Heart right ventricle (tissue), 16 donors: ENCODE results near the gene GPR82. TPM values are rescaled to one million over a fixed set of nuclear protein-coding genes. Genes with fewer than 3 reads are reported as not detected.

Experiments
- ATAC-seq, 8 donors: fragments of 200-7000 bp; cut with Tn5 transposase; one replicate each; pipeline ENCODE4 v1.9.1; 2020; ENCODE audit warnings: mild to moderate bottlenecking in 8 of 8, moderate library complexity in 8 of 8, moderate number of reproducible peaks in 1 of 8
- DNase-seq, 2 donors: peaks; one replicate each; pipeline ENCODE4 v3.0.0-alpha.2; 2020
- H3K27ac ChIP-seq, 10 donors: fragments of 200-600 bp; sonication (generic) in 2 of 10; one replicate each; pipeline versions ENCODE4 v1.5.0 to v1.8.0; 2020 to 2022; ENCODE audit warnings: mild to moderate bottlenecking in 3 of 10
- H3K27me3 ChIP-seq, 7 donors: fragments of 200-600 bp; one replicate each; pipeline ENCODE4 v1.8.0; 2021 to 2022; ENCODE audit warnings: mild to moderate bottlenecking in 2 of 7
- H3K36me3 ChIP-seq, 9 donors: fragments of 200-600 bp; sonication (generic) in 1 of 9; one replicate each; pipeline versions ENCODE4 v1.5.0 to v1.8.0; 2020 to 2022; ENCODE audit warnings: mild to moderate bottlenecking in 2 of 9
- H3K4me1 ChIP-seq, 9 donors: fragments of 200-600 bp; sonication (generic) in 1 of 9; one replicate each; pipeline versions ENCODE4 v1.5.0 to v1.8.0; 2020 to 2022; ENCODE audit warnings: mild to moderate bottlenecking in 4 of 9
- H3K4me3 ChIP-seq, 10 donors: fragments of 200-600 bp; sonication (generic) in 2 of 10; one replicate each; pipeline versions ENCODE4 v1.5.0 to v1.8.0; 2020 to 2022; ENCODE audit warnings: mild to moderate bottlenecking in 7 of 10, moderate library complexity in 2 of 10
- H3K9me3 ChIP-seq, 11 donors: fragments of 200-600 bp in 10 of 11; sonication (generic) in 2 of 11; one replicate each; pipeline versions ENCODE4 v1.5.0 to v1.8.0; 2013 to 2022; ENCODE audit warnings: mild to moderate bottlenecking in 2 of 11, control low read depth in 1 of 11, moderate library complexity in 1 of 11
- CTCF ChIP-seq, 9 donors: fragments of 200-600 bp; sonication (generic) in 2 of 9; IDR thresholded peaks; one replicate each; pipeline versions ENCODE4 v1.5.0 to v1.8.0; 2021 to 2022; ENCODE audit warnings: antibody characterized with exemption in 9 of 9, mild to moderate bottlenecking in 5 of 9, moderate library complexity in 1 of 9
- WGBS, 2 donors: extraction: QIAGEN DNeasy Blood & Tissue Kit; methylation state at CpG; one replicate each; pipeline ENCODE4 v1.1.7; 2013; ENCODE audit warnings: inconsistent platforms in 1 of 2; 5-methylcytosine and 5-hydroxymethylcytosine counted together
- intact Hi-C, 10 donors: fragments of 100-400 bp; cut with DNase I; formaldehyde crosslinking; loops; one replicate each; pipeline versions ENCODE4 v1.11.1 to v1.14.2; 2022
- polyA plus RNA-seq, 2 donors: library from polyadenylated mRNA; stranded (reverse); fragments of 200-250 nt; gene quantifications; one replicate each; pipeline ENCODE4 v1.2.3, GENCODE V29; 2013
- total RNA-seq, 10 donors: library from RNA; stranded (reverse); fragmentation: NEBNext Ultra II Directional in 3 of 10; extraction: Animal tissue kit (Norgen Biotek cat#: 25700) in 3 of 10; gene quantifications; one replicate each; pipeline versions ENCODE4 v1.2.1 to v1.2.4, GENCODE V29; 2021 to 2023
- donor health status: Arrhythmogenic right ventricular cardiomyopathy.
- donor health status: ischemic (EF 13 %, LVEDD 7.1; RV severe dilation, severe dysfunction).
- donor health status: healthy with polysubstance abuse.
- donor health status: DM: no; HTN: yes; CAD: no.
- donor health status: DM: no; HTN: no; CAD: no.
- donor health status: ischemic (EF 25% LVEDD 6.9; RV normal size, moderate dysfunction).
- donor health status: ischemic (EF 25% LVEDD 5.7; RV mildly dilated, moderate dysfunction).
- donor health status: healthy.
- donor health status: DM: yes; HTN: yes; CAD: no.
- donor health status: Ischemic cardiomyopathy.
- donor health status: ischemic (EF 35%, LVEDD 5.7; RV mildly dilated, moderate dysfunction).
- donor health status: nonischemic (EF 11% LVEDD 7.7; RV severe dilation, severe dysfunction).
- donor health status: DM: yes; HTN: yes; CAD: no.
- donor health status: PGD.
- donor health status: ischemic (EF 29% LVEDD 5.4; RV normal size, mild dysfunction).
- donor health status: nonischemic (EF 23%, LVEDD 6.1; RV moderate dilation, normal function).

The GPR82 gene
- total and polyA plus RNA-seq, 12 donors, result 0.06 to 0.36 (median 0.17) TPM; not detected in 8

DNA sequence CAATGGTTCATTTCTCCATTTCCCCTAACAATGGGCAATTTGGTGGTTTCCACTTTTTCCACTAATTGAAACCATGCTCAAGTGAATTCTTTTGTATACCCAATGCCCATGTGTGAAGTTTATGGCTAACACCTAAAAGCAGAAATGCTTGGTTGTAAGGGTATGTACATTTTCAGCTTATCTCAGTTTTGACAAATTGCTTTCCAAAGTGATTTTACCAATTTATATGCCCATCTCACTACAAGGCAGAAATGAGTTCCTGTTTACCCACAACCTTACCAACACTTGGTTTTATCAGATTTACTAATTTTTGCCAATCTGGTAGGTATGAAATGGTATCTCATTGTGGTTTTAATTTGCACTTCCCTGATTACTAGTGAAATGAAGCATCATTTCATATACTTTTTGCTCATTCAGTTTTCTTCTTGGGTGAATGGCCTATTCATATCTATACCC, 20.4 kb upstream of the GPR82 start:
- no peak overlapping the region for H3K27ac ChIP-seq
- ATAC-seq, result no peak
- no peak overlapping the region for H3K4me3 ChIP-seq
- no peak for TF ChIP-seq CTCF (IDR thresholded peaks at IDR 0.05)
- no peaks in the 10 kb centered on the region for H3K27me3 ChIP-seq
- no peaks in the 10 kb centered on the region for H3K9me3 ChIP-seq
- no peaks in the 10 kb centered on the region for H3K36me3 ChIP-seq
- no peak for DNase-seq
- intact Hi-C loops, result no loop called here
- H3K4me1 ChIP-seq, result peaks cover 0 to 29% (median 0%) of the 10 kb centered on the region in 9 donors

- Histone ChIP-seq H3K36me3 (no peaks in the 10 kb centered on the region), H3K9me3 (no peaks in the 10 kb centered on the region), H3K4me3 (no peak overlapping the region), H3K27me3 (no peaks in the 10 kb centered on the region), H3K27ac (peak overlapping the region in 1 of 10 donors; percentile 73), H3K4me1 (peaks cover 0 to 29% (median 0%) of the 10 kb centered on the region in 9 donors)
- DNase-seq (no peak), ATAC-seq (no peak)
- WGBS, 2 donors, result 100% methylated on average over 1 of the region's 1 CpG
- TF ChIP-seq CTCF (IDR thresholded peaks at IDR 0.05), result no peak
- intact Hi-C loops, result no loop called here
These were observed 18.9 kb upstream of the GPR82 start for GRCh38 chrX:41705042-41705441.

DNA sequence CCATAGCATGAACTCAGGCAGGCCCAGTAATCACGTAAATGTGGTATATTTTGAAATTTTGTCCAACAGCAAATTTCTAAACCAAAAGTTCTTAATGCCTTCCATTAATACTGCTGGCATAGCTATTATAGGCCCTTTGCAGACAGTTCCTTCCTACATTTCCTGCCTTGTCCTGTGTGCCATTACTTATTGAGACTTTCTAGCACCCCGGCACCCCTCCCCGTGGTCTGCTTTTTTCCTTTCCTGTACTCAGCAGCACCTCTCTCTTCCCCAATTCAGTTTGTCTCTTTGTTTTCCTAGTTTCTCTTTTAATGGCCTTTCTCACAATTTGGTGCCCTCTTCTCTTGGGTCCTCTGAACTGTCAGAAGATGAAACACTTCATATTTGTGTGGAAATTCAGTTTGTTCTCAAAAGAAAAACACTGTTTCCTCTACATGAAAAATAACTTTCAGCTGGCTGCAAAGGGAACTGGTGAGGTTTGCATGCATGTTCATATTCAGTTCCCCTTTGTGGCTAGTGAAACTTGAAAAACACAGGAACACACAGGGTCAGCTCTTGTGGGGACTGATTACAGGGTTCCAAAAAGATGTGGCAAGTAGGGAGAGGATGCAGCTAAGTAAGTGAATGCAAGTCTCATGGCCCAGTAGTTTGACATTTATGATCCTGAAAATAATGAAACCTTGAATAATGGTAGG, 18.2 kb upstream of the GPR82 start:
- peak in 5 of 8 donors; percentile 27 to 64 (median 54) for ATAC-seq
- Histone ChIP-seq H3K4me1 (peaks cover 0 to 29% (median 0%) of the 10 kb centered on the region in 9 donors), H3K27ac (peak overlapping the region in 1 of 10 donors; percentile 73), H3K9me3 (no peaks in the 10 kb centered on the region), H3K27me3 (peaks cover 0 to 6% (median 0%) of the 10 kb centered on the region in 7 donors), H3K4me3 (no peak overlapping the region), H3K36me3 (no peaks in the 10 kb centered on the region)
- 57 to 75% methylated on average over 3 of the region's 3 CpGs for WGBS, 2 donors
- no peak for TF ChIP-seq CTCF (IDR thresholded peaks at IDR 0.05)
- intact Hi-C loops, result no loop called here
- DNase-seq, result no peak

DNA sequence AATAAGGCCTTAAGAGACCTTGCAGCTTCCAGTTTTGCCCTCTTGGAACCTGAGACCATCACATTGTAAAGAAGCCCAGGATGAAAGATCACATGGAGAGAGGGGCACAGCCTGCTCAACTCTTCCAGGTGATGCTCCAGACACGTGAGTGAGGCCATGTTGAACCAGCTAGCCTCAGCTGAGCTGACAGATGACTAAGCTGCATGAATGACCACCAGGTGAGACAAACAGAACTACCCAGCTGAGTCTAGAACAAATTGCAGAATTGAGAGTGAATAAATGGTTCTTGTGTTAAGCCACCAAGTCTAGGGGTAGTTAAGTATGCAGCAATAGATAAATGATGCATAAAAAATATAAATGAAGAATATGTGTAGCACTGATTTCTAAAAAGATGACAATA, 16.8 kb upstream of the GPR82 start:
- 100% methylated on average over 1 of the region's 1 CpG for WGBS, 2 donors
- H3K4me3 ChIP-seq, result no peak overlapping the region
- peaks cover 0 to 29% (median 0%) of the 10 kb centered on the region in 9 donors for H3K4me1 ChIP-seq
- intact Hi-C loops, result no loop called here
- no peak for DNase-seq
- H3K27ac ChIP-seq, result peak overlapping the region in 1 of 10 donors; percentile 73
- no peak for ATAC-seq
- no peaks in the 10 kb centered on the region for H3K36me3 ChIP-seq
- no peaks in the 10 kb centered on the region for H3K9me3 ChIP-seq
- TF ChIP-seq CTCF (IDR thresholded peaks at IDR 0.05), result no peak
- H3K27me3 ChIP-seq, result peaks cover 0 to 6% (median 0%) of the 10 kb centered on the region in 7 donors
